GM23338 (cell line): ENCODE results near the gene ZFYVE28.

Source experiments
- EZH2 ChIP-seq: fragments of 200-600 bp; sonication (generic); IDR thresholded peaks from one replicate; pipeline ENCODE4 v1.8.0; 2017; ENCODE audit warnings: antibody characterized with exemption, mild to moderate bottlenecking, low read depth; ENCODE audit not compliant: unreplicated experiment
- TF ChIP-seq, protein P1 (sequence below), 2 experiments: fragments of 200-600 bp in 1 of 2; sonication (generic) in 1 of 2; conservative IDR thresholded peaks; 2 replicates each; pipeline versions ENCODE4 v1.5.1 to v1.6.1; 2016 to 2017; ENCODE audit warnings: antibody characterized with exemption in 2 of 2, low read depth in 2 of 2, mild to moderate bottlenecking in 2 of 2, moderate library complexity in 1 of 2

DNA sequence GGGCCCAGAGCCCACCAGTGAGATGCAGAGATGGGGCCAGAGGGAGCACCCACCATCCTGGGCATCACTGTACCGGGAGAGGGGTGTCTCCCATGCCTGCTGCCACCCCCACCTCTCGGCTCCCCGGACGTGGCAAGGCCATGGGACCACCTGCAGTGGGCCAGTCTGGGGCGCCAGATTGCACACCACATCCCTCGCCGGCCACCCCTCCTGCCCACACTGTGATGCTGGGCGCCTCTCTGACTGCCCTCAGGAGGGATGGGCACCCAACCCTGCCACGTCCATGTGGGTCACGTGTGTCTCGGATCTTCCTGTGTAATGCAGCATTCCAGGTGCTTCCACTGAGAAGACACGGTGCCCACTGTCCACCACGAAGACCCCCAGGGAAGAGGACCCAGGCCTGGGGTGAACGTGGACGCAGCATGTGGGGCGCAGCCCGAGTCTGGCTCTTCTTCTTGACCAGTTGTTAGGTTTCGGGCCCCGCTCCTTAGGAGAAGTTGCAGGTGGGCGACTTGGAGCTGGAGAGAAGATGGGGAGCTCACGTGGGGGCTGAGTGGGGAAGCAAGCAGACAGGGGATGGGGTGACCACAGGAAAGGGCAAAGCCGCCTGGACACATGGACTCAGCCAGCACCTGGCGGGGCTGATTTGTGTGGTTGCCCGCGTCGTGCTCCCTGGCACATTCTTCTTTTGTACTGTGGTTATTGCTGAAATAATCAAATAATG is 47.7 kb downstream of the ZFYVE28 start:
- TF ChIP-seq, protein P1, sequence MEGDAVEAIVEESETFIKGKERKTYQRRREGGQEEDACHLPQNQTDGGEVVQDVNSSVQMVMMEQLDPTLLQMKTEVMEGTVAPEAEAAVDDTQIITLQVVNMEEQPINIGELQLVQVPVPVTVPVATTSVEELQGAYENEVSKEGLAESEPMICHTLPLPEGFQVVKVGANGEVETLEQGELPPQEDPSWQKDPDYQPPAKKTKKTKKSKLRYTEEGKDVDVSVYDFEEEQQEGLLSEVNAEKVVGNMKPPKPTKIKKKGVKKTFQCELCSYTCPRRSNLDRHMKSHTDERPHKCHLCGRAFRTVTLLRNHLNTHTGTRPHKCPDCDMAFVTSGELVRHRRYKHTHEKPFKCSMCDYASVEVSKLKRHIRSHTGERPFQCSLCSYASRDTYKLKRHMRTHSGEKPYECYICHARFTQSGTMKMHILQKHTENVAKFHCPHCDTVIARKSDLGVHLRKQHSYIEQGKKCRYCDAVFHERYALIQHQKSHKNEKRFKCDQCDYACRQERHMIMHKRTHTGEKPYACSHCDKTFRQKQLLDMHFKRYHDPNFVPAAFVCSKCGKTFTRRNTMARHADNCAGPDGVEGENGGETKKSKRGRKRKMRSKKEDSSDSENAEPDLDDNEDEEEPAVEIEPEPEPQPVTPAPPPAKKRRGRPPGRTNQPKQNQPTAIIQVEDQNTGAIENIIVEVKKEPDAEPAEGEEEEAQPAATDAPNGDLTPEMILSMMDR (conservative IDR thresholded peaks at IDR 0.05; ENCODE audit: low read depth in 2 of 2): no peak
- TF ChIP-seq EZH2: no peak
